HG03045 (cell line): ENCODE measurements around the gene DIAPH1.
A peak's percentile ranks its signal among the peaks of the same experiment; 100 is the strongest.
"Not testable (repeated sequence)": the region's sequence is repeated elsewhere in the genome, so short reads cannot be mapped to it uniquely, and the experiment has no call there.

Experiments used
- ATAC-seq: cut with Tn5 transposase; IDR thresholded peaks from one replicate; pipeline ENCODE4 v1.9.1; 2021; ENCODE audit warnings: mild to moderate bottlenecking, moderate library complexity; ENCODE audit not compliant: unreplicated experiment

The DIAPH1 gene

DNA sequence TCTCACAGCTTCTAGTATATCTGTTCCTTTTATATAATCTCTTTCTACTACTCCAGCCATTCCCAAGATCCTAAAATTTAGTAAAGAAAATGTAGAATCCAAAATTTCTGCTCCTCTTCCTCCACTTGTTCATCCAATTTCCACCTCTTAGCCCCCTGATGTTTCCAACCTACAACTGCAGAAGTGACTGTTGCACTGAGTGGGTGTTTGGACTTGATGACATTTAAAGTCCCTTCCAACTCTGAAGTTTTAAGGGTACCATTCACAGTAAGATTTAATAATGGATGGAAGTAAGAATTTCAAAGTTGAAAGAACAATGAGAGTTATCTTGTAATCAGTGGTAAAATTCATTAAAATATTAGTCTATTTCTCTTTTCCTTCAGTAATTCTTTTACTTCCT lies 5.5 kb downstream of the DIAPH1 start:
- no peak for ATAC-seq

DNA sequence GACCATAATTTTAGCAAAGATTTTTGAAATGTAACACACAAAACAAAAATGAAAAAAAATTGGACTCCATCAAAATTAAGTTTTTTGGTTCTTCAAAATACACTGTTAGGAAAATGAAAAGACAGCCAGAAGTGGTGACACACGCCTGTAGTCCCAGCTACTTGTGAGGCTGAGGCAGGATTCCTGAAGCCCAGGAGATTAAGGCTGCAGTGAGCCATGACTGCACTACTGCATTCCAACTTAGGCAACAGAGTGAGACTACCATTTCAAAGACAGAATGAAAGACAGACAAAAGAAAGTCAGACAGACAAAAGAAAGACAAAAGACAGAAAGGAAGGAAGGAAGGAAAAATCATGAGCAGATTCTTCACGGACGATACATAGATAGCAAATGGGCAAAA lies 7.5 kb downstream of the DIAPH1 start:
- ATAC-seq = no peak

DNA sequence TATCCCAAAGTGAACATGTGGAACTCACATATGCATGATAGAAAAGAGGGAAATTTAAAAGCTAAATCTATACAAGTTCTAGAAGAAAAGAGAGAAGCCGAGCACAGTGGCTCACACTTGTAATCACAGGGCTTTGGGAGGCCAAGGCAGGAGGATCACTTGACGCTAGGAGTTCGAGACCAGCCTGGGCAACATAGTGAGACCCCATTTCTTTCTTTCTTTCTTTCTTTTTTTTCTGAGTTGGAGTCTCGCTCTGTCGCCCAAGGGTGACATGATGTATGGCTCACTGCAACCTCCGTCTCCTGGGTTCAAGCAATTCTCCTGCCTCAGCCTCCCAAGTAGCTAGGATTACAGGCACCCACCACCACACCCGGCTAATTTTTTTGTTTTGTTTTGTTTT lies 8.9 kb downstream of the DIAPH1 start:
- not testable (repeated sequence) for ATAC-seq

DNA sequence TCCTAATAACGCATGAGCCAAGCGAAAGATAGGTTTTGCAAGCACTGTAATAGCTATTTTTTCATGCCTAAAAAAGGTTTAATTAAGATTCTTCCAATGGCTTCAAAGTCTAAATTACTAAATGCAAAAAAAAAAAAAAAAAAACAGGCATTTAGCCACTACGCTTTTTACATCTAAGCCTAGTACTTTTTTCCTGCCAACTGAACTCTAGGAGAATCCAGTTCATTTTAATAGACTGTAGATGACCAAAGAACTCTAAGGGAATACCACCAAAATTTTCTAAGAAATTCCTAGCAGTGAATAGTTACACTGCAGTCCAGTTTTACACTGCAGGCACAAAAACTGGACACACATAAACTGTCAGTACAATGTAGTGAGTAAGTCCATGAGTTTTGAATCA lies 9.8 kb downstream of the DIAPH1 start:
- ATAC-seq = no peak

GRCh38 chr5:141608557-141608956 lies 10.2 kb downstream of the DIAPH1 start:
- ATAC-seq = no peak

DNA sequence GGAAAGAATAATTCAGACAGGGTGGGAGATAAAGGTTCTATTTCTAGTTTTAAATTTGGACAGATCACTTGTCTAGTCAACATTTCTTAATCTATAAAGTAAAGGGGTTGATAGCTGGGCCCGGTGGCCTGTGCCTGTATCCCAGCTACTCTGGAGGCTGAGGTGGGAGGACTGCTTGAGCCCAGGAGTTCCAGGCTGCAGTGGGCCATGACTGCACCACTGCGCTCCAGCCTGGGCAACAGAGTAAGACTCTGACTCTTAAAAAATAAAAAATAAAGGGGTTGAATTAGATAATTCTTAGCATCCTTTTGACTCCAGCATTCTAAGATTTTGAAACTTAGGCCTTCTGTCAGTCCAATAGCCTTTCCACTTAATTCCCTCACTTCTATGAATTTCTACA lies 10.8 kb downstream of the DIAPH1 start:
- no peak for ATAC-seq

GRCh38 chr5:141605523-141606277 lies 13.1 kb downstream of the DIAPH1 start:
- peak; percentile 98 for ATAC-seq

- no peak for ATAC-seq
Measured at GRCh38 chr5:141603923-141604717, 14.7 kb downstream of the DIAPH1 start.

- no peak for ATAC-seq
Measured at GRCh38 chr5:141602606-141603005, 16.2 kb downstream of the DIAPH1 start.

GRCh38 chr5:141598391-141599345 lies 20.1 kb downstream of the DIAPH1 start:
- ATAC-seq = no peak

- no peak for ATAC-seq
Measured at GRCh38 chr5:141597814-141598213, 21.0 kb downstream of the DIAPH1 start.

GRCh38 chr5:141597394-141597793 lies 21.4 kb downstream of the DIAPH1 start:
- no peak for ATAC-seq

DNA sequence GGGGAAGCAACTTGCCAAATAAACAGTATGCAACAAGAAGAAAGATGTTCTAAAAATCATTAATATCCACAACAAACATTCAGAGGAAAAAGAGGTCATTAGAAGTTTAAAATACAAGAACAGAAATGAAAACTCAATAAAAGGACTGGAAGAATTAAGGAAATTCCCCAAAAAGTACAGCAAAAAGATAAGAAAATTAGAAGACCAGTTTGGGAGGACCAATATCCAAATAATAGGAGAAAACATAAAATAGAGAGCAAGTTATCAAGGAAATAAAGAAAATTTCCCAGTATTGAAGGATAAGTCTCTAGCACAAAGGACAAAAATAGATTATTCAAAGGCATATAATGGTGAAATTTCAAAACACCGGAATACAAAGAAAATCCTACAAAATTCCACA lies 21.9 kb downstream of the DIAPH1 start:
- ATAC-seq = no peak

GRCh38 chr5:141590127-141590526 lies 28.7 kb downstream of the DIAPH1 start:
- no peak for ATAC-seq

DNA sequence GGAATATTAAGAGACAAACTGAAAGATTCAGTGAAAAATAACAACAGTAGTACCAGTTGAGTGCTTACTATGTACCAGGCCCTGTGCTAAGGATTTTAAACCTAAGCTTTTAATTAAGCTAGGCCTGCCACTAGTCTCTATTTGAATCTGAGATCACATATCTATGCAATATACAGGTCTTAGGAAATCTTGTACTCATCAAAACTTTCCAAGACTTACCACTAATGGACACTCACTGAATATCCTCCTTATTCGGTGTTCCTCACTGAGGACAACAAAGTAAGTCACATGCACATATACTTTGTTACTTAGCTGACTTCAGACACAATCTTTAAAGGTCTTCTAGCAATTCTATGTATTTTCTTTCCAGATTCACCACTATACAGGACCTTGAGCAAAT lies 32.6 kb downstream of the DIAPH1 start:
- no peak for ATAC-seq

- no peak for ATAC-seq
Measured at GRCh38 chr5:141585594-141585993, 33.2 kb downstream of the DIAPH1 start.

DNA sequence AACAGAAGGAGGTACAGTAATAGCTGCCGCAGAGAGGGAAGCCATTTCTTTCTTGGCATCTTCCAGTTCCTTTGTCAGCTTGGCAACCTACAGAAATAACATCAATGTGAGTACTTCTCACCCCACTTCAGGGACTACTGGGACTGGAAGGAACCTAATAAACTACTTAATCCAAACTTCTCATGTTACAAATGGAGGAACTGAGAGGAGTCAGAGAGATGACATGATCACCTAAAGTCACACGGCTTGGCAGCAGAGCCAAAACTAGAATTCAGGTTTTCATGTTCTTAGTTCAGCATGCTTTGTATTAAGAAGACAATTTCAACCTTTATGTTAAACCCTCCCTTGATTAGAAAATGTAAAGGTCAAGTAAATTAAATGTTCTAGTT lies 44.7 kb downstream of the DIAPH1 start:
- ATAC-seq = no peak

GRCh38 chr5:141573489-141574121 lies 45.2 kb downstream of the DIAPH1 start:
- ATAC-seq = no peak

DNA sequence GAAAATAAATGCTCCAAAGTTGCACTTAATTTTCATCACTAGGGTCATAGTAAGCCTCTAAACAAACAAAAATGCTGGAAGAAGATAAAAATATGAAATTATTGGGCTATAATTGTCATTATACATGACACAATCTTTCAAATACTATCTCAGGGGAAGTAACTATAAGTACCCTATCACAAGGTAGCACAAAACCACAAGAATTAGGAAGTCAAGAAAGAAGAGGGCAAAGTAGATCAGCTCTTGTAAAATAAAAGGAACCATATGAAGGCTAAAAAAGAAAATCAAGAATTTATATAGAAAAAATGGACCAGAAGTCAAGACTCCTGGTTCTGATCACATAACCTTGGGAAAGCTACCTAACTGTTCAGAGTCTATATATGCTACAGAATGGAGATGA lies 48.1 kb downstream of the DIAPH1 start:
- no peak for ATAC-seq

DNA sequence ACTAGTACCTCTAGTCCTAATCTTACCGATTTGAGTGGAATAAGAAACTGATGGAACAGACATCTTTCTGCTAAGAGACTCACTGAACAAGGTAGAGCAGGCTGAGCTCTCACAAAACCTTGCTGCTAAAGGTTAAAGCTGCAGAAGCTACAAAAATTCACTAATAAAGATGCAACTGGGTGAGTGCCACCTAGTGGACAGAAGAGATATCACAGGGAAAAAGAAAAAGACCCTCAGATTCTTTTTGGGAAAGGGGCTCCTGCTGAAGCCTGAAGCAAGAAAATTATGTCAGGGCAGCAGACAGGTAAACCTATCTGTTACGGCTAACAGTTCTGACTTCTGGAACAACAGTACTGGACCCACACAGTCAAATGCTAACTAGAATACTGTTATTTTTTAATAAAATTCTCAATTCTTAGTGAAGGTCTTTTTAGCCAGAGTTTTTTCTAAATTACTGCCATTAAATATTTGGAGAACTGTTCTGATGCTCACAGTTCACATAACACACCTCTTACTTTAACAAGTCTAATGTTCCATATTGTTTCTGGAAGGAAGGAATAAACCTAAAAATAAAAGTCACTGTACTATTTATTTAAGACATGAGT lies 51.2 kb downstream of the DIAPH1 start:
- ATAC-seq = no peak
